Mesendoderm (in vitro differentiated cells): ENCODE results near the gene NAV2.

Source experiments
- DNase-seq: peaks from one replicate; pipeline ENCODE4 v3.0.0; 2013
- H2AK5ac ChIP-seq: 2 replicates; pipeline ENCODE4 v1.6.1; 2013; ENCODE audit warnings: low read length, inconsistent platforms
- H2BK120ac ChIP-seq: 2 replicates; pipeline ENCODE4 v1.6.1; 2013; ENCODE audit warnings: low read depth, mild to moderate bottlenecking, low read length, moderate library complexity, mixed read lengths
- H2BK15ac ChIP-seq: replicated peaks from 2 replicates; pipeline ENCODE4 v1.6.1; 2013; ENCODE audit warnings: low read depth, mild to moderate bottlenecking, moderate library complexity
- H2BK5ac ChIP-seq: 2 replicates; pipeline ENCODE4 v1.6.1; 2013; ENCODE audit warnings: low read length, inconsistent platforms
- H3K18ac ChIP-seq: 2 replicates; pipeline ENCODE4 v1.6.1; 2013; ENCODE audit warnings: mild to moderate bottlenecking, low read length, mixed read lengths
- H3K23ac ChIP-seq: one replicate; pipeline ENCODE4 v1.6.1; 2013; ENCODE audit warnings: low read length
- H3K27ac ChIP-seq: 2 replicates; pipeline ENCODE4 v1.5.1; 2013; ENCODE audit warnings: low read depth, mild to moderate bottlenecking, inconsistent platforms, low read length, moderate library complexity
- H3K27me3 ChIP-seq: 2 replicates; pipeline ENCODE4 v1.6.1; 2013; ENCODE audit warnings: low read length, control low read depth, mild to moderate bottlenecking, inconsistent platforms; ENCODE audit not compliant: insufficient read depth, poor library complexity
- H3K36me3 ChIP-seq: 2 replicates; pipeline ENCODE4 v1.6.1; 2013; ENCODE audit warnings: low read length, inconsistent platforms; ENCODE audit not compliant: control insufficient read depth, insufficient read depth
- H3K4ac ChIP-seq: one replicate; pipeline ENCODE4 v1.6.1; 2013; ENCODE audit warnings: low read depth, mild to moderate bottlenecking, low read length, moderate library complexity
- H3K4me1 ChIP-seq: 2 replicates; pipeline ENCODE4 v1.6.1; 2013; ENCODE audit warnings: low read depth, low read length, inconsistent platforms; ENCODE audit not compliant: control insufficient read depth
- H3K4me2 ChIP-seq: 2 replicates; pipeline ENCODE4 v1.6.1; 2013; ENCODE audit warnings: low read length
- H3K4me3 ChIP-seq: 2 replicates; pipeline ENCODE4 v1.5.1; 2013; ENCODE audit warnings: mild to moderate bottlenecking, low read length
- H3K56ac ChIP-seq: one replicate; pipeline ENCODE4 v1.6.1; 2013; ENCODE audit warnings: low read length
- H3K79me1 ChIP-seq: 2 replicates; pipeline ENCODE4 v1.6.1; 2013; ENCODE audit warnings: low read length, inconsistent platforms
- H3K79me2 ChIP-seq: 2 replicates; pipeline ENCODE4 v1.6.1; 2013; ENCODE audit warnings: mild to moderate bottlenecking, low read length; ENCODE audit not compliant: control insufficient read depth, insufficient read depth
- H3K9ac ChIP-seq: 2 replicates; pipeline ENCODE4 v1.6.1; 2013; ENCODE audit warnings: low read length, inconsistent platforms
- H4K5ac ChIP-seq: one replicate; pipeline ENCODE4 v1.6.1; 2013; ENCODE audit warnings: low read length
- H4K8ac ChIP-seq: one replicate; pipeline ENCODE4 v1.6.1; 2013; ENCODE audit warnings: low read depth, mild to moderate bottlenecking, control low read depth, low read length, moderate library complexity
- WGBS: extraction: QIAGEN DNeasy Blood & Tissue Kit; methylation state at CpG from one replicate; pipeline ENCODE4 v1.1.7; 2013; ENCODE audit warnings: low lambda C conversion rate, missing lambda C conversion rate; ENCODE audit not compliant: insufficient coverage; ENCODE audit errors: extremely low coverage; 5-methylcytosine and 5-hydroxymethylcytosine counted together

NAV2 gene

GRCh38 chr11:19822531-19822930 is 109.9 kb downstream of the NAV2 start:
- Histone ChIP-seq H4K8ac (no peak overlapping the region), H2BK120ac (no peak overlapping the region), H2BK15ac (no peak overlapping the region), H2BK5ac (no peak overlapping the region), H3K27ac (no peak overlapping the region), H3K18ac (no peak overlapping the region), H3K23ac (no peak overlapping the region), H3K4ac (no peak overlapping the region), H3K79me1 (no peaks in the 10 kb centered on the region), H4K5ac (no peak overlapping the region), H3K56ac (no peak overlapping the region), H3K4me3 (no peak overlapping the region), H2AK5ac (no peak overlapping the region), H3K36me3 (no peaks in the 10 kb centered on the region), H3K9ac (no peak overlapping the region), H3K4me1 (peaks cover 12% of the 10 kb centered on the region), H3K27me3 (no peaks in the 10 kb centered on the region), H3K4me2 (no peak overlapping the region), H3K79me2 (no peaks in the 10 kb centered on the region)
- DNase-seq = no peak

- no peak overlapping the region for H4K8ac ChIP-seq
- no CpG with 5 or more reads among the region's 4 CpGs for WGBS
- no peak overlapping the region for H2AK5ac ChIP-seq
- no peaks in the 10 kb centered on the region for H3K79me1 ChIP-seq
- no peak overlapping the region for H3K4me3 ChIP-seq
- no peak overlapping the region for H3K18ac ChIP-seq
- H3K79me2 ChIP-seq = no peaks in the 10 kb centered on the region
- H3K27me3 ChIP-seq = no peaks in the 10 kb centered on the region
- H3K56ac ChIP-seq = no peak overlapping the region
- H4K5ac ChIP-seq = no peak overlapping the region
- no peak overlapping the region for H3K4ac ChIP-seq
- H3K4me2 ChIP-seq = no peak overlapping the region
- H3K27ac ChIP-seq = no peak overlapping the region
- H3K36me3 ChIP-seq = no peaks in the 10 kb centered on the region
- H2BK15ac ChIP-seq = no peak overlapping the region
- H3K9ac ChIP-seq = no peak overlapping the region
- peaks cover 2% of the 10 kb centered on the region for H3K4me1 ChIP-seq
- H2BK120ac ChIP-seq = no peak overlapping the region
- DNase-seq = no peak
- no peak overlapping the region for H2BK5ac ChIP-seq
- no peak overlapping the region for H3K23ac ChIP-seq
Observed at GRCh38 chr11:19826606-19827005, 114.0 kb downstream of the NAV2 start.

GRCh38 chr11:19827399-19828135 is 114.9 kb downstream of the NAV2 start:
- no peak overlapping the region for H3K4me3 ChIP-seq
- no peak overlapping the region for H2BK120ac ChIP-seq
- peak overlapping the region; percentile 72 for H3K56ac ChIP-seq
- no peaks in the 10 kb centered on the region for H3K79me2 ChIP-seq
- no peak overlapping the region for H4K8ac ChIP-seq
- WGBS = no CpG with 5 or more reads among the region's 12 CpGs
- no peak overlapping the region for H2BK15ac ChIP-seq
- no peak overlapping the region for H3K18ac ChIP-seq
- no peak overlapping the region for H2BK5ac ChIP-seq
- H3K4ac ChIP-seq = no peak overlapping the region
- no peak overlapping the region for H3K27ac ChIP-seq
- no peak overlapping the region for H3K23ac ChIP-seq
- no peak overlapping the region for H2AK5ac ChIP-seq
- no peaks in the 10 kb centered on the region for H3K27me3 ChIP-seq
- H3K4me1 ChIP-seq = peaks cover 2% of the 10 kb centered on the region
- H3K4me2 ChIP-seq = no peak overlapping the region
- no peak overlapping the region for H4K5ac ChIP-seq
- H3K9ac ChIP-seq = no peak overlapping the region
- no peaks in the 10 kb centered on the region for H3K79me1 ChIP-seq
- no peaks in the 10 kb centered on the region for H3K36me3 ChIP-seq
- peak; percentile 92 for DNase-seq

GRCh38 chr11:19828382-19829108 is 115.9 kb downstream of the NAV2 start:
- Histone ChIP-seq H4K8ac (no peak overlapping the region), H3K27ac (no peak overlapping the region), H3K79me2 (no peaks in the 10 kb centered on the region), H3K36me3 (no peaks in the 10 kb centered on the region), H3K23ac (peak overlapping the region; percentile 45), H3K79me1 (no peaks in the 10 kb centered on the region), H2BK15ac (no peak overlapping the region), H4K5ac (no peak overlapping the region), H3K4me1 (peaks cover 2% of the 10 kb centered on the region), H2BK5ac (no peak overlapping the region), H2BK120ac (no peak overlapping the region), H3K4me3 (no peak overlapping the region), H3K4me2 (no peak overlapping the region), H3K4ac (no peak overlapping the region), H3K18ac (no peak overlapping the region), H3K56ac (peak overlapping the region; percentile 76), H3K27me3 (no peaks in the 10 kb centered on the region), H3K9ac (no peak overlapping the region), H2AK5ac (no peak overlapping the region)
- WGBS = 100% methylated on average over 3 of the region's 12 CpGs
- DNase-seq = no peak

- H3K18ac ChIP-seq = no peak overlapping the region
- no peak overlapping the region for H4K5ac ChIP-seq
- H3K4me2 ChIP-seq = no peak overlapping the region
- H3K56ac ChIP-seq = peak overlapping the region; percentile 76
- H2AK5ac ChIP-seq = no peak overlapping the region
- no CpG with 5 or more reads among the region's 7 CpGs for WGBS
- H3K23ac ChIP-seq = peak overlapping the region; percentile 45
- H3K79me1 ChIP-seq = no peaks in the 10 kb centered on the region
- no peak overlapping the region for H3K27ac ChIP-seq
- H3K36me3 ChIP-seq = no peaks in the 10 kb centered on the region
- H4K8ac ChIP-seq = no peak overlapping the region
- H2BK15ac ChIP-seq = no peak overlapping the region
- H2BK5ac ChIP-seq = no peak overlapping the region
- H3K4ac ChIP-seq = no peak overlapping the region
- no peak for DNase-seq
- peaks cover 2% of the 10 kb centered on the region for H3K4me1 ChIP-seq
- H3K4me3 ChIP-seq = no peak overlapping the region
- no peak overlapping the region for H3K9ac ChIP-seq
- no peaks in the 10 kb centered on the region for H3K27me3 ChIP-seq
- no peaks in the 10 kb centered on the region for H3K79me2 ChIP-seq
- H2BK120ac ChIP-seq = no peak overlapping the region
Observed at GRCh38 chr11:19829109-19829837, 116.6 kb downstream of the NAV2 start.
